ENCODE data around the gene MORN1. TPM values are rescaled to one million over a fixed set of nuclear protein-coding genes. Genes with fewer than 3 reads are reported as not detected.

Gene MORN1
- total and polyA plus RNA-seq, 2 experiments from 2014 or later: 4.8 to 11.1 TPM

DNA sequence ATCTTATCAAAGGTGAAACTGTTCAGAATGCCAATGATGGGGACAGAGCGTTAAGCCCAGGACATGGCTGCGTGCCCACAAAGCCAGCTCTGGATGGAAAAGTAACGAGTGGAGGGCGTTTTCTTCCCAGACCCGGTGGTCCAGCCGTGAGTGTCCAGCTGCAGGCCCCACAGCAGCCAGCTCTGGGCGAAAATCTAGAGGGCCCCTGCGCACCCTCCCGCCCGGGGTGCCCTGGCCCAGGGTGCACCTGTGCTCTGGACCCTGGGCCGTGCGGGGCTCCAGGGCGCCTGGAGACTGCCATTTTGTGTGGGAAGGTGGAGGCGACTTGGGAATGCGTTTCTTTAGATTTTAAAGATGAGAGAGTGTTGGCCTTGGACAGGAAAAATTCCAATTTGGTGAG lies 104.4 kb downstream of the MORN1 start:
- H3K4me3 Mint-ChIP-seq: no peak overlapping the region
- H3K27ac ChIP-seq (ENCODE audit: low read depth): 0 out of 2 replicates have a peak overlapping the region, but pooled peaks have one; percentile 14
- H3K36me3 ChIP-seq (ENCODE audit: insufficient read depth): no peaks in the 10 kb centered on the region
- peaks cover 20% of the 10 kb centered on the region for H3K4me1 ChIP-seq (ENCODE audit: insufficient read depth)
- peaks cover 15% of the 10 kb centered on the region for H4K20me1 ChIP-seq (replicated peaks; ENCODE audit: insufficient read depth)
- H3K27ac Mint-ChIP-seq: no peak overlapping the region
- peaks cover 2% of the 10 kb centered on the region; the same call in 1 of the 3 replicates for H3K36me3 Mint-ChIP-seq (ENCODE audit: low read depth)
- no peak overlapping the region for H3K4me3 ChIP-seq
- no peaks in the 10 kb centered on the region for H3K27me3 ChIP-seq (ENCODE audit: insufficient read depth)
- peaks cover 92% of the 10 kb centered on the region for H3K79me2 ChIP-seq (replicated peaks; ENCODE audit: insufficient read depth)
- H3K9me2 ChIP-seq (ENCODE audit: insufficient read depth): no peaks in the 10 kb centered on the region
- H3K9me3 Mint-ChIP-seq: no peaks in the 10 kb centered on the region
- H2AFZ ChIP-seq: no peak overlapping the region
- peaks cover 43% of the 10 kb centered on the region for H3K4me1 Mint-ChIP-seq
- no peak overlapping the region for H3K4me2 ChIP-seq
- no peaks in the 10 kb centered on the region for H3F3A ChIP-seq (replicated peaks; ENCODE audit: low read depth)
- TF ChIP-seq CREB1 (CRISPR knock-in tag; IDR thresholded peaks at IDR 0.05; ENCODE audit: low read depth): no peak
- ATAC-seq (no peak), DNase-seq (ENCODE audit: low spot score) (no peak)
- peaks cover 31% of the 10 kb centered on the region for H3K27me3 Mint-ChIP-seq (ENCODE audit: insufficient read depth, low read depth, poor library complexity)

DNA sequence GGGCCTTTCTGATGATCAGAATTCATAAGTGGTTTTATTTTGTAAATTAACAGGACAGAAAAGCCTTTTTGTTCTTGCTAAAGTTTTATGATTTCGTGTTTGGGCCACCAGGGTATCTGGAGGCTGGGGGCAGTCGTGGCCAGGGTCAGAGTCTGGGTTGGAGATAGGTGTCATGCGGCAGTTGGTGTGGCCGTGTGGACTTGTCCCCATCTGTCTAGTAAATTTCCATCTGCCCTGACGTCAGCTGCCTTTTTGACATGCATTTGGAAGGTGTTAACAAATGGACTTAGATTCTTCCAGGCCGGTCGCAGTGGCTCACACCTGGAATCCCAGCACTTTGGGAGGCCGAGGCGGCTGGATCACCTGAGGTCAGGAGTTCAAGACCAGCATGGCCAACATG lies 106.4 kb downstream of the MORN1 start:
- Histone ChIP-seq H3K27me3 (ENCODE audit: insufficient read depth) (no peaks in the 10 kb centered on the region), H2AFZ (no peak overlapping the region), H3K9me2 (ENCODE audit: insufficient read depth) (no peaks in the 10 kb centered on the region), H3K27ac (ENCODE audit: low read depth) (0 out of 2 replicates have a peak overlapping the region, but pooled peaks have one; percentile 32), H3K36me3 (ENCODE audit: insufficient read depth) (no peaks in the 10 kb centered on the region), H3K79me2 (replicated peaks; ENCODE audit: insufficient read depth) (peaks cover 77% of the 10 kb centered on the region), H4K20me1 (replicated peaks; ENCODE audit: insufficient read depth) (peaks cover 12% of the 10 kb centered on the region), H3K4me1 (ENCODE audit: insufficient read depth) (peaks cover 14% of the 10 kb centered on the region), H3K4me3 (no peak overlapping the region), H3K4me2 (no peak overlapping the region), H3F3A (replicated peaks; ENCODE audit: low read depth) (no peaks in the 10 kb centered on the region)
- no peak for DNase-seq (ENCODE audit: low spot score)
- Mint-ChIP-seq H3K9me3 (peaks cover 3% of the 10 kb centered on the region; the same call in 2 of the 3 replicates), H3K27me3 (ENCODE audit: insufficient read depth, low read depth, poor library complexity) (peaks cover 22% of the 10 kb centered on the region), H3K4me3 (no peak overlapping the region), H3K27ac (no peak overlapping the region; the same call in 1 of the 2 replicates), H3K36me3 (ENCODE audit: low read depth) (peaks cover 8% of the 10 kb centered on the region; the same call in 2 of the 3 replicates), H3K4me1 (peaks cover 24% of the 10 kb centered on the region)
- no peak for TF ChIP-seq POLR2AphosphoS5 (IDR thresholded peaks at IDR 0.05; ENCODE audit: low read depth)
- TF ChIP-seq ZNF114 (CRISPR knock-in tag; IDR thresholded peaks at IDR 0.05): no peak
- no peak for TF ChIP-seq STAT1 (IDR thresholded peaks at IDR 0.05; ENCODE audit: unreplicated experiment)
- no peak for TF ChIP-seq JUNB (IDR thresholded peaks at IDR 0.05; ENCODE audit: unreplicated experiment)
- no peak for TF ChIP-seq NANOG (IDR thresholded peaks at IDR 0.05; ENCODE audit: borderline replicate concordance)
- TF ChIP-seq, protein P1, sequence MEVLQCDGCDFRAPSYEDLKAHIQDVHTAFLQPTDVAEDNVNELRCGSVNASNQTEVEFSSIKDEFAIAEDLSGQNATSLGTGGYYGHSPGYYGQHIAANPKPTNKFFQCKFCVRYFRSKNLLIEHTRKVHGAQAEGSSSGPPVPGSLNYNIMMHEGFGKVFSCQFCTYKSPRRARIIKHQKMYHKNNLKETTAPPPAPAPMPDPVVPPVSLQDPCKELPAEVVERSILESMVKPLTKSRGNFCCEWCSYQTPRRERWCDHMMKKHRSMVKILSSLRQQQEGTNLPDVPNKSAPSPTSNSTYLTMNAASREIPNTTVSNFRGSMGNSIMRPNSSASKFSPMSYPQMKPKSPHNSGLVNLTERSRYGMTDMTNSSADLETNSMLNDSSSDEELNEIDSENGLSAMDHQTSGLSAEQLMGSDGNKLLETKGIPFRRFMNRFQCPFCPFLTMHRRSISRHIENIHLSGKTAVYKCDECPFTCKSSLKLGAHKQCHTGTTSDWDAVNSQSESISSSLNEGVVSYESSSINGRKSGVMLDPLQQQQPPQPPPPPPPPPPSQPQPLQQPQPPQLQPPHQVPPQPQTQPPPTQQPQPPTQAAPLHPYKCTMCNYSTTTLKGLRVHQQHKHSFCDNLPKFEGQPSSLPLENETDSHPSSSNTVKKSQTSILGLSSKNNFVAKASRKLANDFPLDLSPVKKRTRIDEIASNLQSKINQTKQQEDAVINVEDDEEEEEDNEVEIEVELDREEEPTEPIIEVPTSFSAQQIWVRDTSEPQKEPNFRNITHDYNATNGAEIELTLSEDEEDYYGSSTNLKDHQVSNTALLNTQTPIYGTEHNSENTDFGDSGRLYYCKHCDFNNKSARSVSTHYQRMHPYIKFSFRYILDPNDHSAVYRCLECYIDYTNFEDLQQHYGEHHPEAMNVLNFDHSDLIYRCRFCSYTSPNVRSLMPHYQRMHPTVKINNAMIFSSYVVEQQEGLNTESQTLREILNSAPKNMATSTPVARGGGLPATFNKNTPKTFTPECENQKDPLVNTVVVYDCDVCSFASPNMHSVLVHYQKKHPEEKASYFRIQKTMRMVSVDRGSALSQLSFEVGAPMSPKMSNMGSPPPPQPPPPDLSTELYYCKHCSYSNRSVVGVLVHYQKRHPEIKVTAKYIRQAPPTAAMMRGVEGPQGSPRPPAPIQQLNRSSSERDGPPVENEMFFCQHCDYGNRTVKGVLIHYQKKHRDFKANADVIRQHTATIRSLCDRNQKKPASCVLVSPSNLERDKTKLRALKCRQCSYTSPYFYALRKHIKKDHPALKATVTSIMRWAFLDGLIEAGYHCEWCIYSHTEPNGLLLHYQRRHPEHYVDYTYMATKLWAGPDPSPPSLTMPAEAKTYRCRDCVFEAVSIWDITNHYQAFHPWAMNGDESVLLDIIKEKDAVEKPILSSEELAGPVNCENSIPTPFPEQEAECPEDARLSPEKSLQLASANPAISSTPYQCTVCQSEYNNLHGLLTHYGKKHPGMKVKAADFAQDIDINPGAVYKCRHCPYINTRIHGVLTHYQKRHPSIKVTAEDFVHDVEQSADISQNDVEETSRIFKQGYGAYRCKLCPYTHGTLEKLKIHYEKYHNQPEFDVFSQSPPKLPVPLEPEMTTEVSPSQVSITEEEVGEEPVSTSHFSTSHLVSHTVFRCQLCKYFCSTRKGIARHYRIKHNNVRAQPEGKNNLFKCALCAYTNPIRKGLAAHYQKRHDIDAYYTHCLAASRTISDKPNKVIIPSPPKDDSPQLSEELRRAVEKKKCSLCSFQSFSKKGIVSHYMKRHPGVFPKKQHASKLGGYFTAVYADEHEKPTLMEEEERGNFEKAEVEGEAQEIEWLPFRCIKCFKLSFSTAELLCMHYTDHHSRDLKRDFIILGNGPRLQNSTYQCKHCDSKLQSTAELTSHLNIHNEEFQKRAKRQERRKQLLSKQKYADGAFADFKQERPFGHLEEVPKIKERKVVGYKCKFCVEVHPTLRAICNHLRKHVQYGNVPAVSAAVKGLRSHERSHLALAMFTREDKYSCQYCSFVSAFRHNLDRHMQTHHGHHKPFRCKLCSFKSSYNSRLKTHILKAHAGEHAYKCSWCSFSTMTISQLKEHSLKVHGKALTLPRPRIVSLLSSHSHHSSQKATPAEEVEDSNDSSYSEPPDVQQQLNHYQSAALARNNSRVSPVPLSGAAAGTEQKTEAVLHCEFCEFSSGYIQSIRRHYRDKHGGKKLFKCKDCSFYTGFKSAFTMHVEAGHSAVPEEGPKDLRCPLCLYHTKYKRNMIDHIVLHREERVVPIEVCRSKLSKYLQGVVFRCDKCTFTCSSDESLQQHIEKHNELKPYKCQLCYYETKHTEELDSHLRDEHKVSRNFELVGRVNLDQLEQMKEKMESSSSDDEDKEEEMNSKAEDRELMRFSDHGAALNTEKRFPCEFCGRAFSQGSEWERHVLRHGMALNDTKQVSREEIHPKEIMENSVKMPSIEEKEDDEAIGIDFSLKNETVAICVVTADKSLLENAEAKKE (CRISPR knock-in tag; IDR thresholded peaks at IDR 0.05): no peak
- TF ChIP-seq, protein P2, sequence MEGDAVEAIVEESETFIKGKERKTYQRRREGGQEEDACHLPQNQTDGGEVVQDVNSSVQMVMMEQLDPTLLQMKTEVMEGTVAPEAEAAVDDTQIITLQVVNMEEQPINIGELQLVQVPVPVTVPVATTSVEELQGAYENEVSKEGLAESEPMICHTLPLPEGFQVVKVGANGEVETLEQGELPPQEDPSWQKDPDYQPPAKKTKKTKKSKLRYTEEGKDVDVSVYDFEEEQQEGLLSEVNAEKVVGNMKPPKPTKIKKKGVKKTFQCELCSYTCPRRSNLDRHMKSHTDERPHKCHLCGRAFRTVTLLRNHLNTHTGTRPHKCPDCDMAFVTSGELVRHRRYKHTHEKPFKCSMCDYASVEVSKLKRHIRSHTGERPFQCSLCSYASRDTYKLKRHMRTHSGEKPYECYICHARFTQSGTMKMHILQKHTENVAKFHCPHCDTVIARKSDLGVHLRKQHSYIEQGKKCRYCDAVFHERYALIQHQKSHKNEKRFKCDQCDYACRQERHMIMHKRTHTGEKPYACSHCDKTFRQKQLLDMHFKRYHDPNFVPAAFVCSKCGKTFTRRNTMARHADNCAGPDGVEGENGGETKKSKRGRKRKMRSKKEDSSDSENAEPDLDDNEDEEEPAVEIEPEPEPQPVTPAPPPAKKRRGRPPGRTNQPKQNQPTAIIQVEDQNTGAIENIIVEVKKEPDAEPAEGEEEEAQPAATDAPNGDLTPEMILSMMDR (conservative IDR thresholded peaks at IDR 0.05; ENCODE audit: low read depth in 2 of 2): no peak
- TF ChIP-seq EZH2phosphoT487 (IDR thresholded peaks at IDR 0.05; ENCODE audit: unreplicated experiment): no peak
- no peak for TF ChIP-seq EZH2 (IDR thresholded peaks at IDR 0.05; ENCODE audit: low read depth, unreplicated experiment)
- no peak for TF ChIP-seq CREB1 (CRISPR knock-in tag; IDR thresholded peaks at IDR 0.05; ENCODE audit: low read depth)
- TF ChIP-seq, protein P3, sequence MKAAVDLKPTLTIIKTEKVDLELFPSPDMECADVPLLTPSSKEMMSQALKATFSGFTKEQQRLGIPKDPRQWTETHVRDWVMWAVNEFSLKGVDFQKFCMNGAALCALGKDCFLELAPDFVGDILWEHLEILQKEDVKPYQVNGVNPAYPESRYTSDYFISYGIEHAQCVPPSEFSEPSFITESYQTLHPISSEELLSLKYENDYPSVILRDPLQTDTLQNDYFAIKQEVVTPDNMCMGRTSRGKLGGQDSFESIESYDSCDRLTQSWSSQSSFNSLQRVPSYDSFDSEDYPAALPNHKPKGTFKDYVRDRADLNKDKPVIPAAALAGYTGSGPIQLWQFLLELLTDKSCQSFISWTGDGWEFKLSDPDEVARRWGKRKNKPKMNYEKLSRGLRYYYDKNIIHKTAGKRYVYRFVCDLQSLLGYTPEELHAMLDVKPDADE (IDR thresholded peaks at IDR 0.05): no peak
- ATAC-seq: no peak

Measured in GM23338 (cell line).